ENCODE data around the gene RCL1.

GRCh38 chr9:4805191-4805918 lies 12.6 kb downstream of the RCL1 start:
- no peak for TF ChIP-seq CTCF (IDR thresholded peaks at IDR 0.05; ENCODE audit: borderline replicate concordance, extremely low read depth, low read length, poor library complexity, severe bottlenecking)
- no peak for TF ChIP-seq EZH2 (IDR thresholded peaks at IDR 0.05; ENCODE audit: borderline replicate concordance, low read depth, low read length, severe bottlenecking)

Data from DND-41 (cell line).